Measurements from ENCODE around the gene PPA1.
"Not testable (repeated sequence)": the region's sequence is repeated elsewhere in the genome, so short reads cannot be mapped to it uniquely, and the experiment has no call there.

Gene PPA1

DNA sequence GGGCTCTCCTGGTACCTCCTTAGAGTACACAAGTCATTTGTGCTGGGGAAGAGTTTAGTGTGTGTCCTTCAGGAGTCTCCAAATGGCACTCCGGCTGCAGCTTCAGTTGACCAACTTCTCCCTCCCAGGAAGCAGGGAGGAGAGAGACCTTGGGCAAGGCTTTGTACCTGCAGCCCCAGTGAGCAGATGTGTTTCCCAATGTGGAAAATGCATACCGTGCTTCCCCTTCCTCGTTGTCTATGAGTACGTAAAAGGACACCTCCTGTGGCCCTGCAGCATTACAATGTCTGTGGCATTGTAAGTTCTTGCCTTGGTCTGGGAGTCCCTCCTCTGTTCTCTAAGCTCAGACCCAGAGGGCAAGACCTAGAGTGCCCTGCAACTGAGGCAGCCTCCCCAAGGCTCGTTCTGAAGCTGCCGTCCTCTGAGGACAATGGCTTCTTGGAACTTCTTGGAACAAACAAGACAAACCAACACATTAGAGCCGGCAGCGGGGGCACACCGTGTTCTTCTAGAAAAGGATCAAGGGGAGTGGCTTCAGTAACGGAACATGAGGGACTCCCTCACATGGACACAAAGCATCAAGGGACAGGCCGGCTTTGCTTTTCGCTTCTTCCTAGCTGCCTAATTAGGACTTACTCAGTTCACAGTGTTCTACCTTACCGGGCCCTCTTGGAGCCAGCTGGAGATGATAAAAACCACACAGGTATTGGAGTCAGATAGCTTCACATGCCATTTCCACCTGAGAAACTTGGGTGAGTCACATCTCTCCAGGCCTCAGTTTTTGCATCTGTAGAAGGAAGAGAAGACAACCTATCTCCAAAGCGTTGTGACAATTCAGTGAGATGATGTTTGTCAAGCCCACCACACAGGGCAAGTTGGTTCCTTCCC, 20.9 kb upstream of the PPA1 start:
- no peak for DNase-seq

GRCh38 chr10:70250961-70251680, 17.9 kb upstream of the PPA1 start:
- no peak for DNase-seq

DNA sequence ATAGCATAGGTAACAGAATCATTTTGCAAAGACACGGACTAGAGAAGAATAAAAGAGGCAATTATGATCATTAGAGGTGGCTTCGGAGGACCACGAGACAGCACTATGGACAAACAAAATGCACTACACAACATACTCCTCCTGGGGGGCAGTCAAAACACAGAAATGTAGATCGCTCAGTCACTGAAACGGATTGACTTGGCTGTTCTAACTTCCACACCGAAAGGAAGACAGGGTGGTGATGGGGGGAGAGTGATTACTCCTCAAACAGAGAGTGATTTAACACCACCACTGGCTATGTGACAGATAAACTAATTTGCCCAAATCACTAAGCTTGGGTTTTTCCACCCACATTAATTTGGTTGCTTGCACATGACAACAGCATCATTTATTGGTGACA, 14.1 kb upstream of the PPA1 start:
- no peak for DNase-seq

- no peak for DNase-seq
These were observed 7.9 kb upstream of the PPA1 start for GRCh38 chr10:70241081-70241480.

GRCh38 chr10:70239986-70240385, 6.8 kb upstream of the PPA1 start:
- DNase-seq, result not testable (repeated sequence)

DNA sequence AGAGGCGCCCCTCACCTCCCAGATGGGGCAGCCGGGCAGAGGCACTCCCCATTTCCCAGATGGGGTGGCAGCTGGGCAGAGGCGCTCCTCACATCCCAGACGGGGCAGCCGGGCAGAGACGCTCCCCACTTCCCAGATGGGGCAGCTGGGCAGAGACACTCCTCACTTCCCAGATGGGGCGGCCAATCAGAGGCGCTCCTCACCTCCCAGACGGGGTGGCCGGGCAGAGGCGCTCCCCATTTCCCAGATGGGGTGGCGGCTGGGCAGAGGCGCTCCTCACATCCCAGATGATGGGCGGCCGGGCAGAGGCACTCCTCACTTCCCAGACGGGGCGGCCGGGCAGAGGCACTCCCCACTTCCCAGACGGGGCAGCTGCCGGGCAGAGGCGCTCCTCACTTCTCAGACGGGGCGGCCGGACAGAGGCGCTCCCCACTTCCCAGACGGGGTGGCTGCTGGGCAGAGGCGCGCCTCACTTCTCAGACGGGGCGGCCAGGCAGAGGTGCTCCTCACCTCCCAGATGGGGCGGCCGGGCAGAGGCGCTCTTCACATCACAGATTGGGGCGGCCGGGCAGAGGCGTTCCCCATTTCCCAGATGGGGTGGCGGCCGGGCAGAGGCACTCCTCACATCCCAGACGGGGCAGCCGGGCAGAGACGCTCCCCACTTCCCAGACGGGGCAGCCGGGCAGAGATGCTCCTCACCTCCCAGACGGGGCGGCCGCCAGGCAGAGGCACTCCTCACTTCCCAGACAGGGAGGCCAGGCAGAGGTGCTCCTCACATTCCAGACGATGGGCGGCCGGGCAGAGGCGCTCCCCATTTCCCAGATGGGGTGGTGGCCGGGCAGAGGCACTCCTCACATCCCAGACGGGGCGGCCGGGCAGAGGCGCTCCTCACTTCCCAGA, 6.1 kb upstream of the PPA1 start:
- DNase-seq, result not testable (repeated sequence)

GRCh38 chr10:70237958-70238536, 4.8 kb upstream of the PPA1 start:
- not testable (repeated sequence) for DNase-seq

GRCh38 chr10:70234668-70235447, 1.6 kb upstream of the PPA1 start:
- no peak for DNase-seq

GRCh38 chr10:70233939-70234300, 691 bp upstream of the PPA1 start:
- no peak for DNase-seq

DNA sequence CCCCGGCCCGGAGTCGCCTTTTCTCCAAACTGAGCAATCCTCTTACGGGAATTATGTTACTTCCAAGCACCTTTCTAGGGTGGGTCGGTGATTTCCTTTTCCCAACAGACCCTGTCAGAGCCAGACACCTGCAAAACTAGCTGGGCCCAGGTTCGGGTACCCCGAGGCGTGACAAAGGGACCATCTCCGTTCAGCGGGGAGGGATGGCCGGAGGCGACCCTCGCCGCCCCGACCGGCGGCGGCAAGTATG, 445 bp downstream of the PPA1 start:
- no peak for DNase-seq

DNA sequence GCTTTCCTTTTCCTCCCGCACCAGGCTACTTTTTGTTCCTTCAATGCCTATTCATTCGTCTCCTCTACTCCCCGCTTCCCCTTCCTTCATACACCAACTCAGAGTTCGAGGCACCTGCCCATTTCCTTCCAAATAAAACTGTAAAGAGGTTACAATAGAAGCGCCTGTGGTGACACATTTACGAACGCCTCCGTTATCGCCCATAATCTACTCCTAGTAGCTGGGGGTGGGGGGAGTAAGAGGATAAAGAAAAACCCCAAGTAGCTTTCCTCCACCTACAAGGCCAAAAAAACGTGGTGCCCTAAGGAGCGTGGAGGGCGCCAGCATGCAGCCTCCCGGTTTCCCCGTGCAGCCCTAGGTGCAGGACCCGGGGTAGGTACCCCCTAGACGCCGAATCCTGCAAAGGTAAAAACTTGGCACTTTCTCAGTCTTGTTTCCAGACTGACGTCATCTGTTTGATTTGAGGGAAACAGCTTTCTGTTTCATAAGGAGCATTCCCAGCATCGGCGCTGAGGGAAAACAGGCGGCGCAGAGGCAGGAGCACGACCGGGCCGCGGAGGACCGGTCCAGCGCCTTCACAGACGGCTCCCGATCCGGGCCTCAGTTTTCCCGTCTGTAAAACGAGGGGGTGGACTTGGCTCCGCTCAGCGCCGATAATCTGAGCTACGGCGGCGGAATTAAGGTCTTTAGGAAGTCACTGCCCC, 922 bp downstream of the PPA1 start:
- peak; percentile 34 for DNase-seq

DNA sequence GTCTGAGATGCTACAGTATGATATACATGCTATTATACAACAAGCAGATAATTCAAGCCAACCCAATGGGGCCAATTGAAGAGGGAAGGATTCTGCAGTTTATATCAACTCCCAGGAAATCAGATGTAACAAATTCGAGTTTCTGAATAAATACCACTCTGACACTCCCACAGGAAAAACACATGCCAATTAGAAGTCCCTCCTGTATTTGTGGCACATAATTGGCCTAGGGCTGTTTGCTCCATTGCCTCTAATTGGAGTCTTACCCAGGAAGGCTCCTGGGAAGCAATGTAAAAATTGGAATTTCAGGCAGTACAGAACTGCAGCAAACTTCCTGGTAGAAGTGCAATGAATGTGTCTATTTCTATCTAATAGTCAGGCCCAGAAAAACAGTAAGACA, 4.7 kb downstream of the PPA1 start:
- DNase-seq, result no peak

DNA sequence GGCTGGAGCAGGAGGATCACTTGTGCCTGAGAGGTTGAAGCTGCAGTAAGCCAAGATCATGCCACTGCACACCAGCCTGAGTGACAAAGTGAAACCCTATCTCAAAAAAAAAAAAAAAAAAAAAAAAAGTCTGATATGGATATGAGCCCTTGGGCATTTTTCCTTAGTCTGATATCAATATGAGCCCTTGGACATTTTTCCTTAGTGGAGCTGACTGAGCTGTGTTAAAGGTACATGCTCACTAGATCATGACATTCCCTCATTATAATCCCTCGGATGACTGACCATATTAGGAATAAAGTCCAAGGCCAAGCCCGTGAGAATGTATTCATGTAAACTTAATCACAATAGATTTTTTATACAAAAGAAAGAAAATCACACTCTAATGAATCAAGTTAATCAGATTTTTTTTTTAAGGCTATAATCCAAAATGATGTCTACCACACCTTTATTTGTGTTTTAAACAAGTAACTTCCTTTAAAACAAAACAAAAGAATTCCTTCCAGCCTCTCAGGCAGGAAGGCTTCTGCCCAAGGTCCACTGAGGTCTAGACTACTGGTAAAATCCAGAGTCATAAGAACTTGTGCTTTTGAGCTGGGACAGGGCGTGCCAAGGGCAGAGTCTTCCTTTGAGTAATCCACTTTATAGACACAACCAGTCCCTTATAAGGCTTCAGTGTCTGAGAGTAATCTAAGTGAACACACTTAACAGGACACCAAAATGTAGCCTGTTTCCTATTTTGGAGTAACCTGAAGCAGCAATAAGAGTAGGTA, 5.5 kb downstream of the PPA1 start:
- no peak for DNase-seq

DNA sequence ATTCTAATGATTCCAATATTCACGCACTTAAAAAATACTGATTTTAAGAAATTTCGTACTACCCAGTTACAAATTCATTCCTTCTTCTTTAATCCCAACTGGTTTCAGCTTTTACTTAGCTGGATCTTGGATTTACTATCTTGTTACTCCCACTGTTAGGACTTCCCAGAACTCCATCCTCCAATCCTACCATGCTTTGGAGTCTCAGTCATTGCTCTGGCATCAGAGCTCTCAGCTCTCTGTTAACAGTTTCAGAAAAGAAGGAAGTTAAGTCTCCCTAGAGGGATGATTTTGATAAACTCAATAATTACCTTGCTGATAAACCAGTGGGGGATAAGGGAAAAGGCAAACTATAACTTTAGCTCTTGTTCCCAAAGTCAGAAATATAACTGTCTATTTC, 9.5 kb downstream of the PPA1 start:
- no peak for DNase-seq

GRCh38 chr10:70222811-70223447, 10.3 kb downstream of the PPA1 start:
- not testable (repeated sequence) for DNase-seq

- DNase-seq, result no peak
These were observed 10.9 kb downstream of the PPA1 start for GRCh38 chr10:70222340-70222794.

GRCh38 chr10:70221030-70221429, 12.2 kb downstream of the PPA1 start:
- no peak for DNase-seq

- DNase-seq, result no peak
These were observed 20.4 kb downstream of the PPA1 start for GRCh38 chr10:70212879-70213278.

DNA sequence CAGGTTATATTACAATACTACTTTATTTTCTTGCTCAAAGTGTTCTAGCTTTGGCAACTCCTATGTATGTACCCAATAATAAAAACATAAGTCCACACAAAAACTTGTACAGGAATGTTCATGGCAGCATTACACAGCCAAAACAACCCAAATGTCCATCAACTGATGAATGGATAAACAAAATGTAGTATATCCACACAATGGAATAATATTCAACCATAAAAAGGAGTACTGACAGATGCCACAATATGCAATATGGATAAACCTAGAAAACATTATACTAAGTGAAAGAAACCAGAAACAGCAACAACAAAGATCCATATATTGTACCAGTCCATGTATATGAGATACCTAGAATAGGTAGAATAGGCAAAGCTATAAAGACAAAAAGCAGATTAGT, 21.0 kb downstream of the PPA1 start:
- no peak for DNase-seq

- no peak for DNase-seq
These were observed 26.5 kb downstream of the PPA1 start for GRCh38 chr10:70206762-70207161.

All from femur (tissue), 1 donor.